Adrenal gland (tissue), 12 donors: ENCODE measurements around the gene MUSTN1. TPM values are rescaled to one million over a fixed set of nuclear protein-coding genes. Genes with fewer than 3 reads are reported as not detected.

Experiments used
- DNase-seq, 7 donors: peaks; one replicate each; pipeline ENCODE4 v3.0.0-alpha.2; 2019 to 2020
- H3K27ac ChIP-seq, 5 donors: fragments of 200-600 bp; sonication (generic) in 4 of 5; 1 replicate in 3 of 5; 2 replicates in 2 of 5; pipeline versions ENCODE4 v1.5.1 to v1.8.0; 2016 to 2020; ENCODE audit warnings: mild to moderate bottlenecking in 1 of 5
- H3K27me3 ChIP-seq: fragments of 200-600 bp; 2 replicates; pipeline ENCODE4 v1.8.0; 2021
- H3K36me3 ChIP-seq, 2 donors: fragments of 200-600 bp; replicated peaks in 1 of 2; 1 replicate in 1 of 2; 2 replicates in 1 of 2; pipeline versions ENCODE4 v1.5.1 to v1.8.0; 2018 to 2022
- H3K4me1 ChIP-seq, 2 donors: fragments of 200-600 bp; replicated peaks in 1 of 2; 1 replicate in 1 of 2; 2 replicates in 1 of 2; pipeline versions ENCODE4 v1.5.1 to v1.8.0; 2018 to 2021
- H3K4me3 ChIP-seq, 4 donors: fragments of 200-600 bp; sonication (generic) in 3 of 4; one replicate each; pipeline ENCODE4 v1.5.1; 2016 to 2018
- H3K9me3 ChIP-seq, 3 donors: fragments of 200-600 bp; sonication (generic) in 1 of 3; replicated peaks in 1 of 3; 1 replicate in 2 of 3; 2 replicates in 1 of 3; pipeline versions ENCODE4 v1.5.1 to v1.8.0; 2016 to 2021
- POLR2A ChIP-seq, 2 donors: fragments of 450-650 bp; IDR thresholded peaks; one replicate each; pipeline ENCODE4 v1.6.1; 2017; ENCODE audit warnings: antibody characterized with exemption in 2 of 2, mild to moderate bottlenecking in 2 of 2, moderate library complexity in 1 of 2
- WGBS, 4 donors: extraction: QIAGEN DNeasy Blood & Tissue Kit in 2 of 4; methylation state at CpG; one replicate each; pipeline versions ENCODE4 v1.1.5 to v1.1.7; 2013 to 2017; 5-methylcytosine and 5-hydroxymethylcytosine counted together
- intact Hi-C, 2 donors: fragments of 100-400 bp; cut with DNase I; formaldehyde crosslinking; loops; one replicate each; pipeline versions ENCODE4 v1.14.1 to v1.15.0; 2022 to 2023
- polyA plus RNA-seq, 3 donors: library from polyadenylated mRNA; stranded (reverse); fragments of 200-250 nt in 2 of 3; fragments of 350-450 nt in 1 of 3; fragmentation: Illumina TruSeq in 1 of 3; extraction: RNeasy Lipid Tissue Mini Kit (QIAGEN cat#74804) in 1 of 3; gene quantifications; one replicate each; pipeline ENCODE4 v1.2.3, GENCODE V29; 2013 to 2014
- total RNA-seq, 9 donors: library from RNA; depleted of rRNA in 4 of 9; stranded (reverse); fragments of >200 nt in 4 of 9; fragments of 120-200 nt in 1 of 9; fragmentation: NEBNext Ultra II Directional in 1 of 9; extraction: Animal tissue kit (Norgen Biotek cat#: 25700) in 1 of 9; gene quantifications; one replicate each; pipeline versions ENCODE4 v1.1.0 to v1.2.4, GENCODE V29; 2013 to 2023
- TF ChIP-seq, protein P1 (sequence below), 6 experiments: fragments of 450-650 bp in 4 of 6; fragments of 200-600 bp in 2 of 6; sonication (generic) in 1 of 6; IDR thresholded peaks; 1 replicate in 5 of 6; 2 replicates in 1 of 6; pipeline versions ENCODE4 v1.5.1 to v1.8.0; 2016 to 2021; ENCODE audit warnings: antibody characterized with exemption in 6 of 6, mild to moderate bottlenecking in 2 of 6, moderate library complexity in 1 of 6
- donor health status: healthy with polysubstance abuse.
- donor health status: Bipolar disorder and iron deficiency.
- donor health status: DM: yes; HTN: yes; CAD: no.
- donor health status: DM: no; HTN: no; CAD: no.
- donor health status: DM: no; HTN: no; CAD: no.
- donor health status: DM: yes; HTN: yes; CAD: no.

The MUSTN1 gene
- total and polyA plus RNA-seq, 12 donors = 0.50 to 128 (median 2.2) TPM; not detected in 4

DNA sequence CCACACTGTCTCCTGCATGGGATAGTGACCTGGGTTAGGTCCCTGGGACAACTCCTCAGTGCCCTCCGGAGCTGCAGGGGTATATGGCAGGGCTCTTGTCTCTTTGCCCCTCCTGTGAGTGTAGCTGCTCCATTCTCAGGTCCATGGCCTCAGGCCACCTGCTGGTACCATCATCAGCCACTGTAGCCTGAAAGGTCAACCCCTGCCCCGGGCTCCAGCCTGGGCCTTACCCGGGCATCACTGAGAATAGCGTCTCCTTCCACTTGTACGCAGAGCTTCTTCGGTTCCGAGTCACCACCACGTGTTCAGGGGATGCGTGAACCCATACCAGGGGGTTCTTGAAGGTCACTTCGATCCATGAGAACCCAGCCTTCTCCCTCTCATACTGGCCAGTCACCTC lies 18.2 kb downstream of the MUSTN1 start:
- 92 to 100% (median 94%) methylated on average over 3 to 10 of the region's 10 CpGs for WGBS, 4 donors
- H3K27me3 ChIP-seq = no peaks in the 10 kb centered on the region
- no peak overlapping the region for H3K27ac ChIP-seq
- no peaks in the 10 kb centered on the region for H3K4me1 ChIP-seq
- no peak overlapping the region for H3K4me3 ChIP-seq
- no peak for DNase-seq
- H3K36me3 ChIP-seq = peaks cover 0 to 3% of the 10 kb centered on the region in 2 donors
- intact Hi-C loops = no loop called here
- no peaks in the 10 kb centered on the region for H3K9me3 ChIP-seq
- TF ChIP-seq, protein P1, sequence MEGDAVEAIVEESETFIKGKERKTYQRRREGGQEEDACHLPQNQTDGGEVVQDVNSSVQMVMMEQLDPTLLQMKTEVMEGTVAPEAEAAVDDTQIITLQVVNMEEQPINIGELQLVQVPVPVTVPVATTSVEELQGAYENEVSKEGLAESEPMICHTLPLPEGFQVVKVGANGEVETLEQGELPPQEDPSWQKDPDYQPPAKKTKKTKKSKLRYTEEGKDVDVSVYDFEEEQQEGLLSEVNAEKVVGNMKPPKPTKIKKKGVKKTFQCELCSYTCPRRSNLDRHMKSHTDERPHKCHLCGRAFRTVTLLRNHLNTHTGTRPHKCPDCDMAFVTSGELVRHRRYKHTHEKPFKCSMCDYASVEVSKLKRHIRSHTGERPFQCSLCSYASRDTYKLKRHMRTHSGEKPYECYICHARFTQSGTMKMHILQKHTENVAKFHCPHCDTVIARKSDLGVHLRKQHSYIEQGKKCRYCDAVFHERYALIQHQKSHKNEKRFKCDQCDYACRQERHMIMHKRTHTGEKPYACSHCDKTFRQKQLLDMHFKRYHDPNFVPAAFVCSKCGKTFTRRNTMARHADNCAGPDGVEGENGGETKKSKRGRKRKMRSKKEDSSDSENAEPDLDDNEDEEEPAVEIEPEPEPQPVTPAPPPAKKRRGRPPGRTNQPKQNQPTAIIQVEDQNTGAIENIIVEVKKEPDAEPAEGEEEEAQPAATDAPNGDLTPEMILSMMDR (IDR thresholded peaks at IDR 0.05) = no peak
- TF ChIP-seq POLR2A (IDR thresholded peaks at IDR 0.05) = no peak

DNA sequence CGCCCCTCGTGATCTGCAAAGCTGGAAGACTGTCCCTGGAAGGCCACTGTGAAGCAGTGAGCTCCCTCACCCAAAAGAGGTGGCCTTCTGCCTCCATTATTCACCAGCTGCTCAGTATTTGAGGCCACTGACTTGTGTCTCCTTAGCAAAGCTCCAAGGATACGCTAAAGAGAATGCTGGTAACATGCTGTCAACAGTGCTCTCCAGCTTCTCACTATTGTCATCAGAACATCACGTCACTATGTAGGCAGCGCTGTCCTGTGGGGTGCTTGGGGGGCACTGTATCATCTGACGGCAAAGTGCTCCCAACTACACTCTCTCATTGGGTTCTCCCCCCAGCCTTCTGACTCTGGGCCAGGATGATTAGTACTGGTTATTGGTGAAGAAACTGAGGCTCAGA lies 18.6 kb downstream of the MUSTN1 start:
- Histone ChIP-seq H3K27ac (no peak overlapping the region), H3K4me3 (no peak overlapping the region), H3K4me1 (no peaks in the 10 kb centered on the region), H3K27me3 (no peaks in the 10 kb centered on the region), H3K36me3 (peaks cover 0 to 3% of the 10 kb centered on the region in 2 donors), H3K9me3 (no peaks in the 10 kb centered on the region)
- 84 to 94% (median 92%) methylated on average over 3 to 6 of the region's 6 CpGs for WGBS, 4 donors
- TF ChIP-seq, protein P1 (IDR thresholded peaks at IDR 0.05) = no peak
- no peak for TF ChIP-seq POLR2A (IDR thresholded peaks at IDR 0.05)
- intact Hi-C loops = no loop called here
- DNase-seq = no peak

DNA sequence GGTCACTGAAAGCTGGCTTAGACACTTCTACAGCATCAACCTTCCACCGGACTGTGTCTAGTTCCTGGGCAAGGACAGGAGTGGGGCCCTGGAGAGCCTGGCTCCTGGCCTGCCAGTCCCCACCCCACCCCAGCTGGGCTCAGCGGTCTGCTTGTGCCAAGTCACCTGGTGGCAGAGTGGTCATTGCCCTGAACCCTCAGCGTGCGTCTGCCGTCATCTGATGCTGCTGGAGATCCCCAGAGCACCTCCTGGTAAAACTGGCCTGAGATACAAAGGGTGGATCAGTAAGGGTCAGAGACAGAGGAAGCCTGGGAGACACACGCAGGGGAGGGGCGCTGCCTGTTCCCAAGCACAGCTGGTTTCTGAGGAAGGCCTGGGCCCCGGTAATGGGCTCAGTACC lies 21.0 kb downstream of the MUSTN1 start:
- no peak overlapping the region for H3K4me3 ChIP-seq
- no peaks in the 10 kb centered on the region for H3K36me3 ChIP-seq
- intact Hi-C loops = no loop called here
- TF ChIP-seq, protein P1 (IDR thresholded peaks at IDR 0.05) = no peak
- no peak for TF ChIP-seq POLR2A (IDR thresholded peaks at IDR 0.05)
- WGBS, 4 donors = 82 to 91% (median 88%) methylated on average over 3 to 8 of the region's 8 CpGs
- no peaks in the 10 kb centered on the region for H3K27me3 ChIP-seq
- DNase-seq = no peak
- H3K4me1 ChIP-seq = no peaks in the 10 kb centered on the region
- no peaks in the 10 kb centered on the region for H3K9me3 ChIP-seq
- H3K27ac ChIP-seq = no peak overlapping the region

DNA sequence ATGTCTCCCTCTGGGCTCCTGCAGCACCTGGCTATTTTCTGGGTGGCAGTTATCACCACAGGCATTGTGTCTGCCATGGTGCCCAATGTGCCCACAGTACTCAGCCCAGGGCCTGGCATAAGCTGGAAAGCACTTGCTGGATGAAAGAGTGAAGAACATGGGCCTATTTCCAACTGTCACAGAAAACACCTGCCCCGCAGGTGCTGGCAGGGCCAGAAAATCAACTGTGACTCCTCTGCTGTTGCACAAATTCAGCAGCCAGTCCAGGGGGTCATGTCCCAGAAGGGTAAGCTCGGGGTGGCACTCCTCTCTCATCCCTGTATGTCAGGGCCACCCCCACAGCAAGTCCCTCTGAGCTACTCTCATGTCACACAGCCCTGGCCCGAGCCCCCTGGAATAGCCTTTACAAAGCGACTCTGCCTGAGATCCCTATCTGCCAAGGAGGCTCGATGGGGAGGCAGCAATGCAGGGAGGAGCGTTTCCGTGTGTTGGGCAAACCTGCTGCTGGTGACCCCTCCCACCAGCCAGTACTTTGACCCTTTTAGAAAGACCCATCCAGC lies 23.3 kb downstream of the MUSTN1 start:
- intact Hi-C loops = no loop called here
- TF ChIP-seq, protein P1 (IDR thresholded peaks at IDR 0.05) = no peak
- no peaks in the 10 kb centered on the region for H3K9me3 ChIP-seq
- 81 to 89% (median 86%) methylated on average over 7 of the region's 7 CpGs for WGBS, 4 donors
- H3K27ac ChIP-seq = no peak overlapping the region
- no peaks in the 10 kb centered on the region for H3K4me1 ChIP-seq
- DNase-seq = no peak
- H3K36me3 ChIP-seq = no peaks in the 10 kb centered on the region
- H3K4me3 ChIP-seq = no peak overlapping the region
- no peaks in the 10 kb centered on the region for H3K27me3 ChIP-seq
